ENCODE results near the gene DNM3.

DNM3 gene

GRCh38 chr1:172155766-172156165, 314.5 kb downstream of the DNM3 start:
- Histone ChIP-seq H3K27me3 (ENCODE audit: insufficient read depth, low read length) (no peaks in the 10 kb centered on the region), H3K27ac (ENCODE audit: low read depth, low read length, poor library complexity, severe bottlenecking) (no peak overlapping the region), H4K20me1 (ENCODE audit: insufficient read depth, low read length) (no peaks in the 10 kb centered on the region), H3K4me3 (ENCODE audit: low read depth, low read length, poor library complexity, severe bottlenecking) (no peak overlapping the region), H3K4me2 (ENCODE audit: low read length) (no peak overlapping the region), H3K4me1 (ENCODE audit: insufficient read depth, low read length, severe bottlenecking) (peaks cover 8% of the 10 kb centered on the region), H3K36me3 (ENCODE audit: insufficient read depth, low read length) (no peaks in the 10 kb centered on the region), H3K79me2 (ENCODE audit: insufficient read depth, low read length) (no peaks in the 10 kb centered on the region), H2AFZ (ENCODE audit: low read length) (no peak overlapping the region), H3K9me3 (ENCODE audit: low read length) (no peaks in the 10 kb centered on the region), H3F3A (ENCODE audit: insufficient read depth, low read length) (no peaks in the 10 kb centered on the region), H3K9me2 (ENCODE audit: low read depth, low read length) (no peaks in the 10 kb centered on the region), H3K9ac (ENCODE audit: low read length) (no peak overlapping the region)
- TF ChIP-seq CTCF (IDR thresholded peaks at IDR 0.05; ENCODE audit: low read length) (no peak), EZH2 (IDR thresholded peaks at IDR 0.05; ENCODE audit: borderline replicate concordance, low read length) (no peak)

GRCh38 chr1:172162236-172162635, 320.9 kb downstream of the DNM3 start:
- Histone ChIP-seq H3K4me3 (ENCODE audit: low read depth, low read length, poor library complexity, severe bottlenecking) (no peak overlapping the region), H3K27ac (ENCODE audit: low read depth, low read length, poor library complexity, severe bottlenecking) (no peak overlapping the region), H3K79me2 (ENCODE audit: insufficient read depth, low read length) (no peaks in the 10 kb centered on the region), H4K20me1 (ENCODE audit: insufficient read depth, low read length) (no peaks in the 10 kb centered on the region), H3K4me1 (ENCODE audit: insufficient read depth, low read length, severe bottlenecking) (no peaks in the 10 kb centered on the region), H3K9me3 (ENCODE audit: low read length) (no peaks in the 10 kb centered on the region), H3F3A (ENCODE audit: insufficient read depth, low read length) (no peaks in the 10 kb centered on the region), H3K4me2 (ENCODE audit: low read length) (no peak overlapping the region), H3K27me3 (ENCODE audit: insufficient read depth, low read length) (no peaks in the 10 kb centered on the region), H3K36me3 (ENCODE audit: insufficient read depth, low read length) (no peaks in the 10 kb centered on the region), H2AFZ (ENCODE audit: low read length) (no peak overlapping the region), H3K9ac (ENCODE audit: low read length) (no peak overlapping the region), H3K9me2 (ENCODE audit: low read depth, low read length) (no peaks in the 10 kb centered on the region)
- no peak for TF ChIP-seq EZH2 (IDR thresholded peaks at IDR 0.05; ENCODE audit: borderline replicate concordance, low read length)
- TF ChIP-seq CTCF (IDR thresholded peaks at IDR 0.05; ENCODE audit: low read length): no peak

GRCh38 chr1:172163498-172164215, 322.4 kb downstream of the DNM3 start:
- no peak for TF ChIP-seq CTCF (IDR thresholded peaks at IDR 0.05; ENCODE audit: low read length)
- no peak for TF ChIP-seq EZH2 (IDR thresholded peaks at IDR 0.05; ENCODE audit: borderline replicate concordance, low read length)
- Histone ChIP-seq H2AFZ (ENCODE audit: low read length) (no peak overlapping the region), H3K4me3 (ENCODE audit: low read depth, low read length, poor library complexity, severe bottlenecking) (no peak overlapping the region), H3K4me2 (ENCODE audit: low read length) (no peak overlapping the region), H3K9ac (ENCODE audit: low read length) (no peak overlapping the region), H3K36me3 (ENCODE audit: insufficient read depth, low read length) (no peaks in the 10 kb centered on the region), H3K27me3 (ENCODE audit: insufficient read depth, low read length) (no peaks in the 10 kb centered on the region), H3K79me2 (ENCODE audit: insufficient read depth, low read length) (no peaks in the 10 kb centered on the region), H3F3A (ENCODE audit: insufficient read depth, low read length) (no peaks in the 10 kb centered on the region), H3K9me3 (ENCODE audit: low read length) (no peaks in the 10 kb centered on the region), H3K27ac (ENCODE audit: low read depth, low read length, poor library complexity, severe bottlenecking) (no peak overlapping the region), H4K20me1 (ENCODE audit: insufficient read depth, low read length) (no peaks in the 10 kb centered on the region), H3K4me1 (ENCODE audit: insufficient read depth, low read length, severe bottlenecking) (no peaks in the 10 kb centered on the region), H3K9me2 (ENCODE audit: low read depth, low read length) (no peaks in the 10 kb centered on the region)

Measured in OCI-LY1 (cell line).